Activated CD4-positive, alpha-beta T cell treated with anti-CD3 and anti-CD28 coated beads, Interleukin-2, amount 10 ng/mL, durations not matched to agents 7 days and 5 days (primary cell): ENCODE measurements around the gene TAF13. TPM values are rescaled to one million over a fixed set of nuclear protein-coding genes. Genes with fewer than 3 reads are reported as not detected.
"Not testable (repeated sequence)": the region's sequence is repeated elsewhere in the genome, so short reads cannot be mapped to it uniquely, and the experiment has no call there.

Source experiments
- CTCF ChIA-PET: fragments of 350-600 bp; sonication (Branson Sonifier 250); formaldehyde crosslinking; loops from one replicate; lab custom pipeline; 2021; ENCODE audit warnings: antibody characterized with exemption; lab: Charles Lee
- POLR2A ChIA-PET: fragments of 350-600 bp; sonication (Branson Sonifier 250); formaldehyde crosslinking; loops from one replicate; lab custom pipeline; 2021; ENCODE audit warnings: antibody characterized with exemption; lab: Charles Lee
- DNase-seq: peaks from one replicate; pipeline ENCODE4 v3.0.0-alpha.2; 2020
- H3K27ac Mint-ChIP-seq: one replicate; pipeline ENCODE4 v1.8.0; 2021; ENCODE audit warnings: mild to moderate bottlenecking, moderate library complexity, mixed read lengths
- H3K27me3 Mint-ChIP-seq: one replicate; pipeline ENCODE4 v1.8.0; 2021; ENCODE audit warnings: mixed read lengths
- H3K36me3 Mint-ChIP-seq: one replicate; pipeline ENCODE4 v1.8.0; 2021; ENCODE audit warnings: low read depth, mixed read lengths
- H3K4me1 Mint-ChIP-seq: one replicate; pipeline ENCODE4 v1.8.0; 2021; ENCODE audit warnings: mixed read lengths
- H3K4me3 Mint-ChIP-seq: one replicate; pipeline ENCODE4 v1.8.0; 2021; ENCODE audit warnings: mild to moderate bottlenecking, moderate library complexity, mixed read lengths
- H3K9me3 Mint-ChIP-seq: one replicate; pipeline ENCODE4 v1.8.0; 2021; ENCODE audit warnings: mixed read lengths
- total RNA-seq, 2 experiments: library from RNA; stranded (reverse); gene quantifications; one replicate each; pipeline ENCODE4 v1.2.3, GENCODE V29; 2021

TAF13 gene
- total RNA-seq, 2 experiments from 2014 or later: 16.0 to 17.5 TPM

DNA sequence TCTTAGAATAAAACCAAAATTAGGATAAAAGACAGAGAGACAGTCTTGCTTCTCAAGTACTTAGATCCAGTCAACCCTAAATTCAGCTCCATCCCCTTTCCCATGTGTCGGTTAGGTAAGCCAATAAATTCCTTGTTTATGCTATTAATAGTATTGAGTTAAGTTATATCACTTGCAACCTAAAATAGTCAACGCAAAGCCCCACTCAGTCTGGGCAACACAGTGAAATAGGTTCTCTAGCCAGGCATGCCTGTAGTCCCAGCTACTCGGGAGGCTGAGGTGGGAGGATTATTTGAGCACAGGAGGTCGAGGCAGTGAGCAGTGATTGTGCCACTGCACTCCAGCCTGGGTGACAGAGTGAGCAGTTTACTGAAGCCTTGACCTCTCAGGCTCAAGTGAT, 14.6 kb downstream of the TAF13 start:
- H3K9me3 Mint-ChIP-seq: no peaks in the 10 kb centered on the region
- POLR2A ChIA-PET: no interaction called here

GRCh38 chr1:109060707-109061106, 15.1 kb downstream of the TAF13 start:
- H3K4me3 Mint-ChIP-seq: no peak overlapping the region
- H3K27ac Mint-ChIP-seq: no peak overlapping the region
- ChIA-PET POLR2A (no interaction called here), CTCF (interaction anchor here (0.7 to 1.2 kb wide), 3 partner anchors 9 to 142 kb away, joined by 3 read pairs; partner anchors contain the start of gene WDR47)
- H3K4me1 Mint-ChIP-seq: no peaks in the 10 kb centered on the region
- H3K36me3 Mint-ChIP-seq: peaks cover 9% of the 10 kb centered on the region
- H3K27me3 Mint-ChIP-seq: no peaks in the 10 kb centered on the region
- no peak for DNase-seq
- H3K9me3 Mint-ChIP-seq: no peaks in the 10 kb centered on the region

More for the DNA sequence above, 14.6 kb downstream of the TAF13 start:
- no peaks in the 10 kb centered on the region for H3K4me1 Mint-ChIP-seq
- peaks cover 9% of the 10 kb centered on the region for H3K36me3 Mint-ChIP-seq
- CTCF ChIA-PET: interaction anchor here (0.6 to 1.2 kb wide), 4 partner anchors 9 to 143 kb away, joined by 3 read pairs; partner anchors contain the start of gene WDR47
- no peak overlapping the region for H3K4me3 Mint-ChIP-seq
- no peaks in the 10 kb centered on the region for H3K27me3 Mint-ChIP-seq
- no peak for DNase-seq
- no peak overlapping the region for H3K27ac Mint-ChIP-seq

GRCh38 chr1:109059026-109059425, 16.8 kb downstream of the TAF13 start:
- Mint-ChIP-seq H3K4me1 (no peaks in the 10 kb centered on the region), H3K4me3 (no peak overlapping the region), H3K27ac (no peak overlapping the region), H3K9me3 (no peaks in the 10 kb centered on the region), H3K36me3 (peaks cover 2% of the 10 kb centered on the region), H3K27me3 (no peaks in the 10 kb centered on the region)
- ChIA-PET POLR2A (no interaction called here), CTCF (no interaction called here)
- DNase-seq: no peak

DNA sequence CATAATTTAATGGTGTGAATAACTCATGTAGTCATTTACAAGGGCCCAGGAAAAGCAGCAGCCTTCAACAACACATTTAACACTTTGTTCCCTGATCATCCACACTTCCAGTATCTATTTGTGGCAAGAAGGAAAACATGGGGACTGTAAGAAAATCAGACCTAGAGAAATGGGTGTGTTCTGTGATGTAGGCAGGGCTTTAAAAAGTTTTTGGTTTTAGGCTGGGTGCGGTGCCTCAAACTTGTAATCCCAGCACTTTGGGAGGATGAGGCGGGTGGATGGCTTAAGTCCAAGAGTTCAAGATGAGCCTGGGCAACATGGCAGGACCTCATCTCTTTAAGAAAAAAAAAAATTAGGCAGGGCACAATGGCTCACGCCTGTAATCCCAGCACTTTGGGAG, 19.7 kb downstream of the TAF13 start:
- Mint-ChIP-seq H3K27ac (no peak overlapping the region), H3K27me3 (no peaks in the 10 kb centered on the region), H3K36me3 (no peaks in the 10 kb centered on the region), H3K9me3 (no peaks in the 10 kb centered on the region), H3K4me1 (no peaks in the 10 kb centered on the region), H3K4me3 (no peak overlapping the region)
- ChIA-PET CTCF (no interaction called here), POLR2A (no interaction called here)
- no peak for DNase-seq

DNA sequence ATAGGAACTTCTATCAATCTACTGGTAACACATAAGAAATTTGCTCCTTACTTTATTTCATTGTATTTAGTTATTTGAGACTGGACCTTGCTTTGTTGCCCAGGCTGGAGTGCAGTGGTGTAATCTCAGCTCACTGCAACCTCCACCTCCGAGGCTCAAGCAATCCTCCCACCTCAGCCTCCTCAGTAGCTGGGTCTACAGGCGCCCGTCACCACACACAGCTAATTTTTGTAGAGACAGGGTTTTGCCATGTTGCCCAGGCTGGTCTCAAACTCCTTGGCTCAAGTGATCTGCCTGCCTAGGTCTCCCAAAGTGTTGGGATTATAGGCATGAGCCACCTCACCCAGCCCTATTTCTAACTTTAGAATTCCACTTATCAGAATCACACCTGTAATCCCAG, 23.7 kb downstream of the TAF13 start:
- H3K27ac Mint-ChIP-seq, H3K4me1 Mint-ChIP-seq, H3K27me3 Mint-ChIP-seq, DNase-seq, POLR2A ChIA-PET, H3K4me3 Mint-ChIP-seq, H3K36me3 Mint-ChIP-seq, CTCF ChIA-PET, H3K9me3 Mint-ChIP-seq: not testable (repeated sequence)

- ChIA-PET CTCF (interaction anchor here (1.0 kb wide), 1 partner anchor 81 kb away, joined by 3 read pairs; no protein-coding TSS in a partner anchor), POLR2A (no interaction called here)
- no peaks in the 10 kb centered on the region for H3K9me3 Mint-ChIP-seq
- H3K27ac Mint-ChIP-seq: no peak overlapping the region
- no peak overlapping the region for H3K4me3 Mint-ChIP-seq
- peaks cover 12% of the 10 kb centered on the region for H3K27me3 Mint-ChIP-seq
- H3K4me1 Mint-ChIP-seq: peaks cover 1% of the 10 kb centered on the region
- DNase-seq: no peak
- no peaks in the 10 kb centered on the region for H3K36me3 Mint-ChIP-seq
These were observed 25.4 kb downstream of the TAF13 start for GRCh38 chr1:109050228-109050995.

- H3K27ac Mint-ChIP-seq: no peak overlapping the region
- ChIA-PET POLR2A (no interaction called here), CTCF (interaction anchor here (1.4 kb wide), 1 partner anchor 43 kb away, joined by 4 read pairs; the partner anchor contains the start of gene TMEM167B)
- DNase-seq: no peak
- H3K27me3 Mint-ChIP-seq: peaks cover 15% of the 10 kb centered on the region
- no peaks in the 10 kb centered on the region for H3K36me3 Mint-ChIP-seq
- H3K9me3 Mint-ChIP-seq: no peaks in the 10 kb centered on the region
- H3K4me3 Mint-ChIP-seq: no peak overlapping the region
- peaks cover 2% of the 10 kb centered on the region for H3K4me1 Mint-ChIP-seq
These were observed 27.5 kb downstream of the TAF13 start for GRCh38 chr1:109048335-109048734.

- CTCF ChIA-PET: interaction anchor here (0.6 kb wide), 2 partner anchors 11 to 171 kb away, joined by 4 read pairs; partner anchors contain the start of gene GPSM2
- no peaks in the 10 kb centered on the region for H3K9me3 Mint-ChIP-seq
- DNase-seq: no peak
- H3K27me3 Mint-ChIP-seq: peaks cover 15% of the 10 kb centered on the region
- POLR2A ChIA-PET: no interaction called here
- no peak overlapping the region for H3K27ac Mint-ChIP-seq
- no peak overlapping the region for H3K4me3 Mint-ChIP-seq
- no peaks in the 10 kb centered on the region for H3K36me3 Mint-ChIP-seq
- peaks cover 6% of the 10 kb centered on the region for H3K4me1 Mint-ChIP-seq
These were observed 28.5 kb downstream of the TAF13 start for GRCh38 chr1:109047339-109047738.

DNA sequence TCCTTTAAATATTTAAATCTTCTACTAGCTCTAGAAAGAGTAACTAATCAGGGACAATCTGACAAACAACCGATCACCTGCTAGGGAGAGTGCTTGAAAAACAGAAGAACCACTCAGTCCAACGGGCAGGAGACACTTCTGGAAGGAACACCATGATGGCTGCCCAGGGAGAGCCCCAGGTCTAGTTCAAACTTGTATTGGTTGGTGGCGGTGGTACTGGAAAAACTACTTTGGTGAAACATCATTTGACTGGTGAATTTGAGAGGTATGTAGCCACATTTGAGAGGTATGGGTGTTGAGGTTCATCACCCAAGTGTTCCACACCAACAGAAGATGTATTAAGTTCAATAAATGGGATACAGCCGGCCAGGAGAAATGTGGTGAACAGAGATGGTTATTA, 29.1 kb downstream of the TAF13 start:
- Mint-ChIP-seq H3K27me3 (peaks cover 15% of the 10 kb centered on the region), H3K36me3 (no peaks in the 10 kb centered on the region), H3K4me1 (peaks cover 6% of the 10 kb centered on the region), H3K9me3 (no peaks in the 10 kb centered on the region), H3K4me3 (no peak overlapping the region), H3K27ac (no peak overlapping the region)
- ChIA-PET CTCF (interaction anchor here (1.2 kb wide), 1 partner anchor 42 kb away, joined by 3 read pairs; no protein-coding TSS in a partner anchor), POLR2A (no interaction called here)
- DNase-seq: no peak

- H3K36me3 Mint-ChIP-seq: no peaks in the 10 kb centered on the region
- peaks cover 15% of the 10 kb centered on the region for H3K27me3 Mint-ChIP-seq
- no peak for DNase-seq
- H3K4me1 Mint-ChIP-seq: peaks cover 11% of the 10 kb centered on the region
- ChIA-PET CTCF (no interaction called here), POLR2A (no interaction called here)
- H3K27ac Mint-ChIP-seq: no peak overlapping the region
- H3K4me3 Mint-ChIP-seq: no peak overlapping the region
- H3K9me3 Mint-ChIP-seq: no peaks in the 10 kb centered on the region
These were observed 30.2 kb downstream of the TAF13 start for GRCh38 chr1:109045595-109045994.

- peak; percentile 97 for DNase-seq
- POLR2A ChIA-PET: interaction anchor here (1.4 kb wide), 1 partner anchor 58 kb away, joined by 3 read pairs; no protein-coding TSS in a partner anchor
- Mint-ChIP-seq H3K4me1 (peaks cover 18% of the 10 kb centered on the region), H3K4me3 (peak within 1 kb of the TSS; percentile 83), H3K27me3 (peaks cover 6% of the 10 kb centered on the region), H3K27ac (peak within 1 kb of the TSS; percentile 90), H3K36me3 (no peaks in the 10 kb centered on the region), H3K9me3 (peaks cover 2% of the 10 kb centered on the region)
- CTCF ChIA-PET: interaction anchor here (0.7 to 1.5 kb wide), 4 partner anchors 16 to 70 kb away, joined by 3 to 4 read pairs (median 4); no protein-coding TSS in a partner anchor
These were observed 34.0 kb downstream of the TAF13 start, which contains the start of gene WDR47 for GRCh38 chr1:109041621-109042468. Gene WDR47, minus strand, starts transcription at chr1:109042102. Its CDS starts 18,590 bp downstream, at chr1:109023512.

DNA sequence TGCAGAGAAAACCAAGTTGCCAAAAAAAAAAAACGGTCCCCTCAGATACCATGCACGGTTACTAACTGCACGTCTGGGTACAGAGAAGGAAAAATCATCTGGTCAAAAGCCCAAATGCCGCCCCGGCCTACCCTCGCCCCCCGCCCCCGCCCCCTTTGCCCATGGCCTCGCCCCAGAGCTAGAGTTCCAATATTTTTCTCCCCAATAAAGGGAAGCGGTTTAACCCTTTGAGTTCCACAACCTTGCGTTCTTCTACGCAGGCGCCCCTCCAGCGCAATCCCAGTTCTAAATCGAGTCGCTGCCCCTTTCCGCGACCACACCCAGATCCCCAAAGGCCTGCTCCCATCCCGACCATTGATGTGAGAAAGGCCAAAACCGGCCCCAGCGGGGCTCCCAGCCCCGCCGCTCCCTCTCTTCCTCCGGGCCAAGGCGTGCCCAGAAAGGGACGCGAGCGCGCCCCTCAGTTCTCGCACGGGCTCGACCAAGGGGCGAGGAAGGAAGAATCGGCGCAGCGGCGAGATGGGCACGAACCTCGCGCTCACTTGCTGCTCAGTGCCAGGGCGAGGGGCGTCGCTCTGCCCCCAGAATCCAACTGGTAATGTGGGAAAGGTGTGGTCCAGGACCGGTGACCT, 34.7 kb downstream of the TAF13 start:
- Mint-ChIP-seq H3K4me3 (peak overlapping the region; percentile 83), H3K27ac (peak overlapping the region; percentile 90), H3K27me3 (peaks cover 3% of the 10 kb centered on the region), H3K9me3 (peaks cover 2% of the 10 kb centered on the region), H3K4me1 (peaks cover 18% of the 10 kb centered on the region), H3K36me3 (no peaks in the 10 kb centered on the region)
- ChIA-PET CTCF (interaction anchor here (0.7 to 1.5 kb wide), 2 partner anchors 17 to 59 kb away, joined by 4 read pairs; no protein-coding TSS in a partner anchor), POLR2A (interaction anchor here (1.4 kb wide), 1 partner anchor 59 kb away, joined by 3 read pairs; no protein-coding TSS in a partner anchor)
- peak; percentile 43 for DNase-seq
